GM18520 (cell line): ENCODE measurements around the gene ADAM15.

Experiments
- ATAC-seq: cut with Tn5 transposase; IDR thresholded peaks from one replicate; pipeline ENCODE4 v1.9.1; 2021; ENCODE audit not compliant: unreplicated experiment

Gene ADAM15

GRCh38 chr1:155030243-155030795 is 20.8 kb upstream of the ADAM15 start:
- no peak for ATAC-seq

GRCh38 chr1:155030899-155031298 is 20.2 kb upstream of the ADAM15 start:
- ATAC-seq: no peak

GRCh38 chr1:155032886-155033285 is 18.2 kb upstream of the ADAM15 start:
- ATAC-seq: no peak

- ATAC-seq: no peak
Observed at GRCh38 chr1:155033524-155033923, 17.6 kb upstream of the ADAM15 start, which contains the start of the genes DCST1 and DCST2. DCST1 (plus strand) TSS chr1:155033824; CDS start chr1:155034037, 213 bp downstream. DCST2 (minus strand) TSS chr1:155033781; CDS start chr1:155033701, 80 bp downstream.

GRCh38 chr1:155034318-155035208 is 16.6 kb upstream of the ADAM15 start:
- no peak for ATAC-seq

- ATAC-seq: no peak
Observed at GRCh38 chr1:155035936-155036335, 15.2 kb upstream of the ADAM15 start.

GRCh38 chr1:155037043-155037442 is 14.1 kb upstream of the ADAM15 start:
- ATAC-seq: no peak

GRCh38 chr1:155037851-155038441 is 13.2 kb upstream of the ADAM15 start:
- no peak for ATAC-seq

GRCh38 chr1:155038602-155039307 is 12.4 kb upstream of the ADAM15 start:
- no peak for ATAC-seq

- no peak for ATAC-seq
Observed at GRCh38 chr1:155039308-155039669, 11.8 kb upstream of the ADAM15 start.

- ATAC-seq: no peak
Observed at GRCh38 chr1:155040358-155041093, 10.6 kb upstream of the ADAM15 start.

- no peak for ATAC-seq
Observed at GRCh38 chr1:155042789-155043188, 8.3 kb upstream of the ADAM15 start.

- no peak for ATAC-seq
Observed at GRCh38 chr1:155043301-155043702, 7.8 kb upstream of the ADAM15 start.

- no peak for ATAC-seq
Observed at GRCh38 chr1:155043793-155044192, 7.3 kb upstream of the ADAM15 start.

GRCh38 chr1:155044365-155044764 is 6.8 kb upstream of the ADAM15 start:
- ATAC-seq: no peak

GRCh38 chr1:155044812-155045657 is 6.1 kb upstream of the ADAM15 start:
- no peak for ATAC-seq

- no peak for ATAC-seq
Observed at GRCh38 chr1:155048449-155049334, 2.4 kb upstream of the ADAM15 start.

- ATAC-seq: no peak
Observed at GRCh38 chr1:155049651-155050559, 1.2 kb upstream of the ADAM15 start.
